RWPE2 (cell line): ENCODE data around the gene DLG2.

Experiments used
- ATAC-seq: fragments of 200-7000 bp; cut with Tn5 transposase; 3 replicates; pipeline ENCODE4 v1.9.1; 2021; ENCODE audit warnings: low read depth
- DNase-seq: peaks from one replicate; pipeline ENCODE4 v3.0.0-alpha.2; 2020; ENCODE audit warnings: low spot score
- H3K27ac ChIP-seq: fragments of 450-650 bp; 2 replicates; pipeline ENCODE4 v1.5.1; 2017; ENCODE audit warnings: mild to moderate bottlenecking; ENCODE audit not compliant: poor library complexity, severe bottlenecking
- H3K27me3 ChIP-seq: fragments of 250-450 bp; sonication (Bioruptor Pico); 2 replicates; pipeline ENCODE4 v1.5.1; 2021; ENCODE audit warnings: mild to moderate bottlenecking, moderate library complexity; ENCODE audit not compliant: insufficient read depth, poor library complexity, severe bottlenecking
- H3K36me3 ChIP-seq: fragments of 250-450 bp; sonication (Bioruptor Pico); 2 replicates; pipeline ENCODE4 v1.5.1; 2020; ENCODE audit warnings: low read depth, mild to moderate bottlenecking, moderate library complexity
- H3K4me1 ChIP-seq: fragments of 250-450 bp; sonication (Bioruptor Pico); 2 replicates; pipeline ENCODE4 v1.5.1; 2021; ENCODE audit warnings: mild to moderate bottlenecking, moderate library complexity; ENCODE audit not compliant: insufficient read depth, poor library complexity, severe bottlenecking
- H3K4me3 ChIP-seq: fragments of 250-450 bp; sonication (Bioruptor Pico); 2 replicates; pipeline ENCODE4 v1.5.1; 2021; ENCODE audit warnings: mild to moderate bottlenecking, moderate library complexity; ENCODE audit not compliant: severe bottlenecking
- H3K9me3 ChIP-seq: fragments of 250-450 bp; sonication (Bioruptor Pico); 2 replicates; pipeline ENCODE4 v1.5.1; 2021; ENCODE audit warnings: mild to moderate bottlenecking, moderate library complexity; ENCODE audit not compliant: severe bottlenecking
- CTCF ChIP-seq: fragments of 450-650 bp; IDR thresholded peaks from one replicate; pipeline ENCODE4 v1.5.1; 2017; ENCODE audit warnings: mild to moderate bottlenecking, moderate library complexity; ENCODE audit not compliant: poor library complexity, severe bottlenecking

Gene DLG2

GRCh38 chr11:85394283-85394682 is 232.9 kb downstream of the DLG2 start:
- H3K4me3 ChIP-seq, result no peak overlapping the region
- H3K36me3 ChIP-seq, result no peaks in the 10 kb centered on the region
- no peak overlapping the region for H3K27ac ChIP-seq
- DNase-seq, result no peak
- no peaks in the 10 kb centered on the region for H3K9me3 ChIP-seq
- H3K27me3 ChIP-seq, result peaks cover 4% of the 10 kb centered on the region
- ATAC-seq, result no peak
- no peak for TF ChIP-seq CTCF
- H3K4me1 ChIP-seq, result no peaks in the 10 kb centered on the region

GRCh38 chr11:85391141-85391540 is 236.0 kb downstream of the DLG2 start:
- H3K9me3 ChIP-seq, result no peaks in the 10 kb centered on the region
- no peak overlapping the region for H3K4me3 ChIP-seq
- H3K4me1 ChIP-seq, result no peaks in the 10 kb centered on the region
- H3K36me3 ChIP-seq, result no peaks in the 10 kb centered on the region
- DNase-seq (no peak), ATAC-seq (no peak)
- no peak for TF ChIP-seq CTCF
- H3K27me3 ChIP-seq, result peaks cover 3% of the 10 kb centered on the region
- no peak overlapping the region for H3K27ac ChIP-seq

- H3K4me1 ChIP-seq, result no peaks in the 10 kb centered on the region
- DNase-seq, result no peak
- TF ChIP-seq CTCF, result no peak
- H3K27ac ChIP-seq, result no peak overlapping the region
- no peaks in the 10 kb centered on the region for H3K36me3 ChIP-seq
- H3K4me3 ChIP-seq, result no peak overlapping the region
- ATAC-seq, result no peak
- H3K9me3 ChIP-seq, result no peaks in the 10 kb centered on the region
- H3K27me3 ChIP-seq, result peaks cover 3% of the 10 kb centered on the region
These were observed 241.6 kb downstream of the DLG2 start for GRCh38 chr11:85385547-85385946.

GRCh38 chr11:85385111-85385510 is 242.0 kb downstream of the DLG2 start:
- ATAC-seq, result no peak
- no peaks in the 10 kb centered on the region for H3K9me3 ChIP-seq
- no peak overlapping the region for H3K4me3 ChIP-seq
- no peaks in the 10 kb centered on the region for H3K4me1 ChIP-seq
- no peak overlapping the region for H3K27ac ChIP-seq
- TF ChIP-seq CTCF, result no peak
- H3K36me3 ChIP-seq, result no peaks in the 10 kb centered on the region
- peaks cover 3% of the 10 kb centered on the region for H3K27me3 ChIP-seq
- DNase-seq, result no peak

GRCh38 chr11:85379066-85379465 is 248.1 kb downstream of the DLG2 start:
- H3K27me3 ChIP-seq, result no peaks in the 10 kb centered on the region
- no peak for DNase-seq
- no peaks in the 10 kb centered on the region for H3K4me1 ChIP-seq
- no peak for TF ChIP-seq CTCF
- no peaks in the 10 kb centered on the region for H3K9me3 ChIP-seq
- no peaks in the 10 kb centered on the region for H3K36me3 ChIP-seq
- no peak overlapping the region for H3K27ac ChIP-seq
- no peak for ATAC-seq
- no peak overlapping the region for H3K4me3 ChIP-seq
